Measurements from ENCODE around the gene SORBS2.

Gene SORBS2

DNA sequence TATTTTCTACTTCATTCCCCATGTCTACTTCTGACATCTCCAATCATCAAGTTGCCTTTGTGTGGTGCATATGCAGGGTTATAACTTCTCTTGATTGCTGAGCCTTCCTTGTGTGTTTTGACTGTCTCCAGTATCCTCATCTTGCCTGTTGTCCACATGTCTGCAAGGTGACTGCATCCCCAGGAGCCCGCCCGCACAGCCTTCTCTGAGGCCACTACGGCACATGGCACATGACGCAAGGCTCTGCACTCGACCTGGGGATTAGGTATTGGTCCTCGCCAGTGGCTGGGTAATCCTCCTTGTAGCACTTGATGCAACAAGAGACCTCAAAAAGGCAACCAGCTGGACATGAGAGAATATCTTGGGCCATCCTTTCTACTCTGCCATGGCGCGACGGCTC lies 122.6 kb downstream of the SORBS2 start:
- Histone ChIP-seq H3K36me3 (ENCODE audit: control insufficient read depth, insufficient read depth, low read length) (no peaks in the 10 kb centered on the region), H3K9ac (ENCODE audit: low read length) (no peak overlapping the region), H3K9me3 (ENCODE audit: control insufficient read depth, low read length) (no peaks in the 10 kb centered on the region), H3K4me1 (ENCODE audit: control insufficient read depth, insufficient read depth, low read length) (no peaks in the 10 kb centered on the region), H3K27me3 (ENCODE audit: control insufficient read depth, insufficient read depth, low read length) (no peaks in the 10 kb centered on the region), H3K4me3 (ENCODE audit: low read length) (no peak overlapping the region)

DNA sequence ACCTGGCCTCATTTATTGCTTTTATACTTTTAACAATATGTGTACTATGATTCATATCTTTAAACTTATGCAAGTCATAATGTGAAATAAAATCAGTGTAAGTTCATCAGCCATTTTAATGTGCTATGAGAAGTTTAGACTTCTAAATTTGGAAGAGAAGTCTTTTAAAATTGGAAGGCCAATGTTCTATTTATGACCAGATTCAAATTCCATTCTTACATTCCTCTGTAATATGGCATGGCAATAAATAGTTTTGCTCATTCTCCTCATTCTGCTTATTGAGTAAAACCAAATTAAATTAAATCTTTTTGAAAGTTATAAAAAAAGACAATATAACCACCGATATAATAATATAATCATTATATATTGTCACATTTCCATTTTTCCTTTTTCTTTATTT lies 126.2 kb downstream of the SORBS2 start:
- Histone ChIP-seq H3K9ac (ENCODE audit: low read length) (no peak overlapping the region), H3K9me3 (ENCODE audit: control insufficient read depth, low read length) (no peaks in the 10 kb centered on the region), H3K4me1 (ENCODE audit: control insufficient read depth, insufficient read depth, low read length) (no peaks in the 10 kb centered on the region), H3K4me3 (ENCODE audit: low read length) (no peak overlapping the region), H3K36me3 (ENCODE audit: control insufficient read depth, insufficient read depth, low read length) (no peaks in the 10 kb centered on the region), H3K27me3 (ENCODE audit: control insufficient read depth, insufficient read depth, low read length) (no peaks in the 10 kb centered on the region)

DNA sequence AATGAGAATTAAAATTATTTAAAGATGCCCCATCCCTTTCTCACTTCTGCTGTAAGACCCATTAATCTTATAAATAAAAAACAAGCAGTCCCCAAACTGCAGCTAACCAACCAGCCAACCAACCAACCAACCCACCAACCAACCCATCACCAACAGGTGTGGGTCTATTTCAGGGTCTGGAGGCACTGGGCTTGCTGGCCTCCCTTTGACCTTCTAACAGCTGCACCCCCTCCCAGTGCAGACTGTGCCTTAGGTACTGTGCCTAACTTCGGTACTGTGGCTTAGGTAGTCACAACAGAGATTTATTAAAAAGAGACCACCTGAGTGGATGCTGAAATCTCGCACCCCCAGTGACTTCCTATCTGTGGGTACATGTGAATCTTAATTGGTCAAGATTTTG lies 128.1 kb downstream of the SORBS2 start:
- Histone ChIP-seq H3K36me3 (ENCODE audit: control insufficient read depth, insufficient read depth, low read length) (no peaks in the 10 kb centered on the region), H3K4me3 (ENCODE audit: low read length) (no peak overlapping the region), H3K27me3 (ENCODE audit: control insufficient read depth, insufficient read depth, low read length) (no peaks in the 10 kb centered on the region), H3K4me1 (ENCODE audit: control insufficient read depth, insufficient read depth, low read length) (no peaks in the 10 kb centered on the region), H3K9me3 (ENCODE audit: control insufficient read depth, low read length) (no peaks in the 10 kb centered on the region), H3K9ac (ENCODE audit: low read length) (no peak overlapping the region)

DNA sequence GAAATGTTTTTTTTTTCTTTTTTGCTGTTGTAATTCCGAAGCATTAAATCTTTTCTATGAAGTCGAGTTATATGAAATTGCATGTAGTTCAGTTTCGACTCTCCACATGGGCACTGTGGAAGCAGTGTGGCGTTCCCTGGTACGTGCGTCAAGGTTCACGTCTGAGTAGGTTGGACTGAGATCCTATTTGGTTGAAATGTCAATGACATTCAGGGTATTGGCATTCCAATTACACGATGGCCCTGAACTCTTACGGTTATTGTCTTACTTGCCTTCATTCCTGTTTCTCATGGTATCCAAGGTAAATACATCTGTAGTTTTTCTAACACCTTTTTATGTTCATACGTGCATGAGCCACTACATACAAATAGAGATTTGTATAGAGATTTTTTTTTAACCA lies 128.8 kb downstream of the SORBS2 start:
- Histone ChIP-seq H3K9me3 (ENCODE audit: control insufficient read depth, low read length) (no peaks in the 10 kb centered on the region), H3K4me1 (ENCODE audit: control insufficient read depth, insufficient read depth, low read length) (no peaks in the 10 kb centered on the region), H3K27me3 (ENCODE audit: control insufficient read depth, insufficient read depth, low read length) (no peaks in the 10 kb centered on the region), H3K9ac (ENCODE audit: low read length) (no peak overlapping the region), H3K36me3 (ENCODE audit: control insufficient read depth, insufficient read depth, low read length) (no peaks in the 10 kb centered on the region), H3K4me3 (ENCODE audit: low read length) (no peak overlapping the region)

DNA sequence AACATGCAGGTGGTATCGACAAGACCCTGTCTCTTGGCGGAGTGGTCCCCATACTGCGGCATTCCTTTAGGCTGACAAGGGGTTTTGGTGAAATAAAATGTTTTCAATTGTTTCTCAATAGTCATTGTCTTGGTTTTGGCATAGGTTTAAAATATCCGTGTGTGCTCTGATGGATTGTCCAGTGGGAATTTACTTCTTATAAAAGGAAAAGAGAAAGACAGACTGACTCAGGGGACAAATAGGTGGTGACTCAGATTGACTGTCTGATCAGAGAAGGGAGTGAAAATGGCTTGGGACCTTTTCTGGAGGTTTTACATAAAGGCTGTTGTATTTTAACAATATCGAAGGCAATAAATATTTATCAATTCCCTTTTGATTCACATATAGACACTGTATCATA lies 129.8 kb downstream of the SORBS2 start:
- Histone ChIP-seq H3K4me3 (ENCODE audit: low read length) (no peak overlapping the region), H3K9ac (ENCODE audit: low read length) (no peak overlapping the region), H3K9me3 (ENCODE audit: control insufficient read depth, low read length) (no peaks in the 10 kb centered on the region), H3K4me1 (ENCODE audit: control insufficient read depth, insufficient read depth, low read length) (no peaks in the 10 kb centered on the region), H3K27me3 (ENCODE audit: control insufficient read depth, insufficient read depth, low read length) (no peaks in the 10 kb centered on the region), H3K36me3 (ENCODE audit: control insufficient read depth, insufficient read depth, low read length) (no peaks in the 10 kb centered on the region)

DNA sequence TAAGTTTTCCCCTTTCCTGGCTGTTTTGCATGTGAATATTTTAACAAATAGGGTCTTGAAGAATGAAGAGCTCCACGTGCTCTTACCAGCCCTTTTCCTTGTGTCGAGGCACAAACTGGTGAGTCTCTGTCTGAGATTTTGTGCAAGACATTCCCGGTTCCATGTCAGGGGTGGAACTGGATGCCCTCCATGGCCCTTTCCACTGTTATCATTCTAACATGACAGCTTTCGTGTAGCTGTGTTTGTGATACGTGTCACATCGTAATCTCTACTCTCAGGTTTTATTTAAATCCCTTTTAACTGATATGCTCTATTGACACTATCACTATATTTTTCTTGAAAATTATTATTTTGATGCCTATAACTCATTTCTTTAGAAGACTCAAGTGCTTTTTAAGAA lies 130.4 kb downstream of the SORBS2 start:
- Histone ChIP-seq H3K9ac (ENCODE audit: low read length) (no peak overlapping the region), H3K9me3 (ENCODE audit: control insufficient read depth, low read length) (no peaks in the 10 kb centered on the region), H3K4me3 (ENCODE audit: low read length) (no peak overlapping the region), H3K36me3 (ENCODE audit: control insufficient read depth, insufficient read depth, low read length) (no peaks in the 10 kb centered on the region), H3K27me3 (ENCODE audit: control insufficient read depth, insufficient read depth, low read length) (no peaks in the 10 kb centered on the region), H3K4me1 (ENCODE audit: control insufficient read depth, insufficient read depth, low read length) (no peaks in the 10 kb centered on the region)

DNA sequence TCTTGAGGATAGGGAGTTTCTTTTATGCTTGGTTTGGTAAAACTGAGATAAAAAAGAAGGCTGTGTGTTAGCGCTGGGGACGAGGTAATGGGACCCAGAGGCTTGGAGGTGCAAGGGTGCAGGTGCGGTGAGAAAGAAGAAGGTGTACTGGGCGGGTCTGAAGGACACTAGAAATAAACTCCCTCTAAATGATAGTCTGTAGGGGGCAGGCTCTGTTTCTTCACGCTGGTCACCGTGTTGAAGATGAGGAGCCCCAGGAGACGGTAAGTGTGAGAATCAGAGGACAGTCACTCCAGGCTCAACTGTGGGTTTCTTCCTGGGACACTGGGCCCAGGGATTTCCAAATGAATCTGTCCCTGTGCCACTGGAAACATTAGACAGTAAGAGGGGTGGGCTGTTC lies 131.4 kb downstream of the SORBS2 start:
- no peak overlapping the region for H3K9ac ChIP-seq (ENCODE audit: low read length)
- no peak overlapping the region for H3K4me3 ChIP-seq (ENCODE audit: low read length)
- H3K27me3 ChIP-seq (ENCODE audit: control insufficient read depth, insufficient read depth, low read length) = no peaks in the 10 kb centered on the region
- no peaks in the 10 kb centered on the region for H3K9me3 ChIP-seq (ENCODE audit: control insufficient read depth, low read length)
- H3K36me3 ChIP-seq (ENCODE audit: control insufficient read depth, insufficient read depth, low read length) = no peaks in the 10 kb centered on the region
- no peaks in the 10 kb centered on the region for H3K4me1 ChIP-seq (ENCODE audit: control insufficient read depth, insufficient read depth, low read length)

DNA sequence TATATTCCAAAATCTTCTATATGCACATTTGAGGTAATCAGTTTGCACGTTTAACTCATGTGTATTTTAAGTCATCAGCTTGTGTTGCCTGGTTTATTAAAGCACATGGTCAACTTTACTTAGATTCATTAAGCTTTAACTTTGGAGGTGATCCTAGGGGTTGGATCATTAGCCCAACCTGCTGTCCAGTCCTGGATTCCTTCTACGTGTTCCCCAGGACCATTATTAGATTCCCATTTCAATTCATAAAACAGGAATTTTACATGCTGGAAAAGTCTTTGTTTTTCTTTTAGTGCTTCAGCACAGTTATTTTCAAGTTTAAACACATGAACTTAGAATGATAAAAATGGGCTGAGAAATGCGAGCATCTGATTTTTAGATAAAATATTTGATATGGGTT lies 132.5 kb downstream of the SORBS2 start:
- Histone ChIP-seq H3K4me1 (ENCODE audit: control insufficient read depth, insufficient read depth, low read length) (no peaks in the 10 kb centered on the region), H3K27me3 (ENCODE audit: control insufficient read depth, insufficient read depth, low read length) (no peaks in the 10 kb centered on the region), H3K9me3 (ENCODE audit: control insufficient read depth, low read length) (no peaks in the 10 kb centered on the region), H3K9ac (ENCODE audit: low read length) (no peak overlapping the region), H3K4me3 (ENCODE audit: low read length) (no peak overlapping the region), H3K36me3 (ENCODE audit: control insufficient read depth, insufficient read depth, low read length) (no peaks in the 10 kb centered on the region)

DNA sequence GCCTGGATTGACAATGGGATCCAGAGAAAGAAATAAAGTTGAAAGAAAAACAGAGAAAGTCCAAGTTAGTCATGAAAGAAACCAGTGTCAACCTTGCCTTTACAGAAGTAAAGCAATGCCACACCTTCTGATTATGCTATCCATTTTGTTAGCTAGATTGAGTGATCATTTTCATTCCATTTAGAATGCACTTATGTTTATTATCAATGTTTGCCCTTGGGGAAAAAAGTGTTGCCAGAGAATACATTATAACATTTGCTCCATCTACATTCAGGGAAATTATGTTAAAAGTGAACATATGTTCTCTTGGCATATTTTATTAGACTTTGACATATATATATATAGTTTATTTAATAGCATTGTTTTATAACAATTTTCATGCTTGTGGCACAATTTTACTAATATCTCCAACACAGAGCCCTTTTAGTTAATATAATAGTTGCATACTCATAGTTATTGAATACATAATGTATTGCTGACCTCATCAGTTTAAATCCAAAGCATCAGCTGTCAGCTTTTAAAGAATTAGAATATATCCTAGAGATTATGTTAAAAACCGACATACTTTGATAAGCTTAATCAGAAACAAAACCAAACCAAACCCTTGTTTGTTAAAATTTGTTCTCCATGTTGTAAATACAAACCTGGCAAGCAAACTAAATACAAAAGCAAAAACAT lies 134.2 kb downstream of the SORBS2 start:
- no peaks in the 10 kb centered on the region for H3K4me1 ChIP-seq (ENCODE audit: control insufficient read depth, insufficient read depth, low read length)
- H3K9ac ChIP-seq (ENCODE audit: low read length) = no peak overlapping the region
- H3K9me3 ChIP-seq (ENCODE audit: control insufficient read depth, low read length) = no peaks in the 10 kb centered on the region
- no peaks in the 10 kb centered on the region for H3K36me3 ChIP-seq (ENCODE audit: control insufficient read depth, insufficient read depth, low read length)
- H3K4me3 ChIP-seq (ENCODE audit: low read length) = no peak overlapping the region
- H3K27me3 ChIP-seq (ENCODE audit: control insufficient read depth, insufficient read depth, low read length) = no peaks in the 10 kb centered on the region

DNA sequence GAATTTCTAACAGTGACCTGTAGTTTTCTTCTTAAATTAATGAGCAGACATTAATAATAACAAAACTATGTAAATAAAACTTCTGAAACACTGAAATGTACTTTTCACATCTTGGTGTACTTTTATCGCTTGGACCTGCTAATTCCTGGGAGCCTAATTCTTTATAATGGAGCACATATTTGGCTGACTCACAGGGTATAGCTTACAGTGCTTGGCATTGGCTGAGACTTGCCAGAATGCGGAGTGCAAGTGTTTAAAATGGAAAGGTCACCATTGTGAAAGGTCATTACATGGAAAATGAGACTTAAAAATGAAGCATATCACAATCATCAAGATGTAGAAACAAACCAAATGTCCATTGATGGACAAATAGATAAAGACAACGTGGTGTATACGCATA lies 139.4 kb downstream of the SORBS2 start:
- Histone ChIP-seq H3K4me1 (ENCODE audit: control insufficient read depth, insufficient read depth, low read length) (no peaks in the 10 kb centered on the region), H3K36me3 (ENCODE audit: control insufficient read depth, insufficient read depth, low read length) (no peaks in the 10 kb centered on the region), H3K9me3 (ENCODE audit: control insufficient read depth, low read length) (no peaks in the 10 kb centered on the region), H3K4me3 (ENCODE audit: low read length) (no peak overlapping the region), H3K27me3 (ENCODE audit: control insufficient read depth, insufficient read depth, low read length) (no peaks in the 10 kb centered on the region), H3K9ac (ENCODE audit: low read length) (no peak overlapping the region)

DNA sequence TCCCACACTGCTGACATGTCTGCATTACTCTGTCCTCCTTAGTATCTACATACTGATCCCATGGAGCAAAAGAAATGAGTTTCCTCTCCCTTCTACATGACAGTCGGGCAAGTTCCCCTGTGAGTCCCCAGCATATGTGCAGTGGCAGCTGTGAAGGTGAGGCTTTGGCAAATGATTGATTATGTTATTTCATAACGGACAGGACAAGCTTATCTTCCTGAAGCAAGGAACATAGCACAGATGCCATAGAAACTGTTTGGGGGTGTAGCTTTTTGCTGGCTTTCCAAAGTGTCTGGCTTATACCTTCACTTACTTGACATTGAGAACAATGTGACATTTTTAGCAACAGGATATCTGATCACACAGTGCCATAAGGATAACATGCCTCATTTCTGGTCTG lies 139.8 kb downstream of the SORBS2 start:
- no peaks in the 10 kb centered on the region for H3K27me3 ChIP-seq (ENCODE audit: control insufficient read depth, insufficient read depth, low read length)

DNA sequence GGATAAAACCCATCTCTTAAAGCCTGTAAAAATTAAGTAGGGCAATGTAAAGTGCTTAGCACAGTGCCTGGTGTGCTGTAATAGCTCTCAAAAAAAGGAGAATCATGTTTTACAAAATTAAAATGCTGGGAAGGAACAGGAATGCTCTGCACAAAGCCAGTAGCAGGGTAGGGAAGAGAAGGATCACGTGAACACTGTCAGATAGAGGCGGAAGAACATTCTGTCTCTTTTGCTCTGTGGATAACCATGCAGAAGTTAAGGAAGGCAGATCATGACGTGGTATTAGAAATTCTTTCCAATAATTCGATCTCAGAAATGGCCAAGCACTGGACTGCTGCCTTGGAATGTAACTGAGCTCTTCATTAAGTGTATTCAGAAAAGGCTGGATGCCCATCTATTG lies 140.5 kb downstream of the SORBS2 start:
- Histone ChIP-seq H3K9ac (ENCODE audit: low read length) (no peak overlapping the region), H3K4me3 (ENCODE audit: low read length) (no peak overlapping the region), H3K36me3 (ENCODE audit: control insufficient read depth, insufficient read depth, low read length) (no peaks in the 10 kb centered on the region), H3K4me1 (ENCODE audit: control insufficient read depth, insufficient read depth, low read length) (no peaks in the 10 kb centered on the region), H3K9me3 (ENCODE audit: control insufficient read depth, low read length) (no peaks in the 10 kb centered on the region), H3K27me3 (ENCODE audit: control insufficient read depth, insufficient read depth, low read length) (no peaks in the 10 kb centered on the region)

More for the DNA sequence above, 139.8 kb downstream of the SORBS2 start:
- no peaks in the 10 kb centered on the region for H3K4me1 ChIP-seq (ENCODE audit: control insufficient read depth, insufficient read depth, low read length)
- no peak overlapping the region for H3K9ac ChIP-seq (ENCODE audit: low read length)
- H3K4me3 ChIP-seq (ENCODE audit: low read length) = no peak overlapping the region
- H3K36me3 ChIP-seq (ENCODE audit: control insufficient read depth, insufficient read depth, low read length) = no peaks in the 10 kb centered on the region
- no peaks in the 10 kb centered on the region for H3K9me3 ChIP-seq (ENCODE audit: control insufficient read depth, low read length)

DNA sequence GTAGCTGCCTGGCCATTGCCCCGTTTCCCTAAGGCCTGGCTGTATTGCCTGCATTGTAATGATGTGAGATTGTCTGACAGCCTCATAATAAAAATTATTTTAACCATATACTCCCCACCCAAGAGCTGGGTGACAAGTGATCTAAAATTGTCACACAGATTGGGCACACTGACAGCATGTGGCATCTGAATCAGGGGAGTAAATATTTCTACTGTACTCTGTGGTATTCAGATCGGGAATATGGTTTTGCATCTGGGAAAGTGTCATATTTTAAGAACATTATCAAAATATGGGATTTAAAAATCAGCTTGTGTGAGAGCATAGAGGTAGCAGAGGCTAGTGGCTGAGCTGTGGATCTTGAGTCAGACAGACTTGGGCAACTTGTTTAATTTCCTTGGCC lies 140.9 kb downstream of the SORBS2 start:
- no peak overlapping the region for H3K4me3 ChIP-seq (ENCODE audit: low read length)
- H3K4me1 ChIP-seq (ENCODE audit: control insufficient read depth, insufficient read depth, low read length) = no peaks in the 10 kb centered on the region
- H3K9ac ChIP-seq (ENCODE audit: low read length) = no peak overlapping the region
- H3K27me3 ChIP-seq (ENCODE audit: control insufficient read depth, insufficient read depth, low read length) = no peaks in the 10 kb centered on the region
- H3K36me3 ChIP-seq (ENCODE audit: control insufficient read depth, insufficient read depth, low read length) = no peaks in the 10 kb centered on the region
- H3K9me3 ChIP-seq (ENCODE audit: control insufficient read depth, low read length) = no peaks in the 10 kb centered on the region
